Fibroblast of skin of left quadriceps (primary cell): ENCODE results near the gene UPP2.

Experiments used
- DNase-seq, 2 experiments: peaks; one replicate each; pipeline ENCODE4 v3.0.0-alpha.2; 2013; ENCODE audit warnings: low read depth in 2 of 2

Gene UPP2

GRCh38 chr2:158104903-158105302 lies 3.2 kb downstream of the UPP2 start:
- DNase-seq, result no peak

- DNase-seq, result peak; percentile 26 to 28
These were observed 11.3 kb downstream of the UPP2 start for GRCh38 chr2:158112992-158113391.

DNA sequence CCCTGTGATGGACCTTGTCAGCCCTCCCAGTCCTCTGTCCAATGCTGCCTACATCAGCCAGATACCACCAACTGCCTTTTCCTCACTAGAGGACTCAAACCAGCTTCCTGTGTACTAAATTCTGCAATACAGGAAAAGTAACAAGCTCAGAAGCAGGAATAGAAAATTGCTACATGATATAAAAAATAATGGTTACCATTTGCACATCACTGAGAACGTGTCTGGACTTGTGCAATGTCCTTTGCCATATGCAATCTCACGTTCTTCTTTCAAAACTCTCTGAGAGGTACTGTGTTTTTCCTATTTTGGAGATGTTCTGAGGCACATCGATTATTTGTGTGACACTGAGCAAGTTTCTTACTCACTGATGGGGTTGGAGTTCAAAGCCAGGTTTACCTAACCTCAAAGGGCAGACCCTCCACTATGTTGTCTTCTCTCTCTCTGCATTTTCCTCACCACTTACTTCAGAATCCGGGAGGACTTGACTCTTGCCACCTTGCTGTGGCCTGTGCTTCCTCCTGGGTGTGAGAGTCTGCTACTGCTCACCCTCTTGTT lies 12.1 kb downstream of the UPP2 start:
- DNase-seq, result no peak

GRCh38 chr2:158114516-158114915 lies 12.8 kb downstream of the UPP2 start:
- no peak for DNase-seq

GRCh38 chr2:158115202-158115767 lies 13.6 kb downstream of the UPP2 start:
- no peak for DNase-seq

DNA sequence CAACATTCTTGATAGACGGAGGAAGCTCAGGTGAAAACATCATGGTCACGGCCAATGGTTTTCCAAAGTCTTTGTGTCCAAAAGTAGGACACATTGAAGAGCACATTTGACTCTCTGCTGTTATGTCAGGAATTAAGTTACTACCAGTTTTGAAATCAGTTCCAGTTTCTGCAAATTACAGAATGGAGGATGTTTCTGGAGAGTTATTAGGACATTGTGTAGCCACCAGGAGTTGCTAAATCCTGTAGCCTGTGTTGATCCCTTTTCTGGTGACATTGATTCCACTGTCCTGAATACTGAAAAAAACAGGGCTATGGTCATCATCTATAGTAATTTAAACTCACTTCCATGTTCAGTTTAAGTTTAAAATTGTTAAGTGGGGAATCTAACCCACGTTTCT lies 15.3 kb downstream of the UPP2 start:
- no peak for DNase-seq

DNA sequence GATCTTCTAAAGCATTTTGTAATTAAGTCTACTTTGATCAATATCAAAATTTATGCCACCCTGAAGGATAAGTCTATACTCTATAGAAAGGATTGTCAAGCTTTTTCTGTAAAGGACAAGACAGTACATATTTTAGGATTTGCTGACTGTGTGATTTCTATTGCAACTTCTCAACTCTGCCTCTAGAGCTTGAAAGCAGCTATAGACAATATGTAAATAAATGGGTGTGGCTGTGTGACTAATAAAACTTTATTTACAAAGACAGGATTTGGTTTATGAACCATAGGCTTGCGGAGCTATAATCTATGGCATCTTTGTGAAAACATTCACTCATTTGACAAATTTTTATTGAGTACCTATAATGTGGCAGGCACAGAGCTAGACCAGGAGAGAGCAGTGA lies 18.4 kb downstream of the UPP2 start:
- no peak for DNase-seq

- no peak for DNase-seq
These were observed 19.3 kb downstream of the UPP2 start for GRCh38 chr2:158120664-158121641.

DNA sequence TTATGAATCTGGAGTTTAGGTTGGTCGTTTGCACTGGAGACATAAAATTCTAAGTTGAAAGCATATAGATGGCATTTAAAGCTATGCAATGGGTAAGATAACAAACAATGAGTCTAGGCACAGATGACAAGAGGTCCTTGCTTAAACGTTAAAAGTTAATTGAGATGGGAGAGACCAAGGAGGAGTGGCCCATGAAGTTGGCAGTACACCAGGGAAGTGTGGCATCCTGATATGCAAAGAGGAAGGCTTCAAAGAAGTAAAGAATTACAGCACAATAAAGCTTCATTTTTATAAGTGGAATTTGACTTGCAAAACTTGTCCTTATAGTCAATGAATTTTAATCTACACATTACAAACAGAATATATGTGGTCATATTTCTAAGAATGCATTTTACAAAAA lies 23.2 kb downstream of the UPP2 start:
- DNase-seq, result no peak

GRCh38 chr2:158125756-158126498 lies 24.3 kb downstream of the UPP2 start:
- no peak for DNase-seq

GRCh38 chr2:158127380-158127804 lies 25.7 kb downstream of the UPP2 start:
- no peak for DNase-seq

DNA sequence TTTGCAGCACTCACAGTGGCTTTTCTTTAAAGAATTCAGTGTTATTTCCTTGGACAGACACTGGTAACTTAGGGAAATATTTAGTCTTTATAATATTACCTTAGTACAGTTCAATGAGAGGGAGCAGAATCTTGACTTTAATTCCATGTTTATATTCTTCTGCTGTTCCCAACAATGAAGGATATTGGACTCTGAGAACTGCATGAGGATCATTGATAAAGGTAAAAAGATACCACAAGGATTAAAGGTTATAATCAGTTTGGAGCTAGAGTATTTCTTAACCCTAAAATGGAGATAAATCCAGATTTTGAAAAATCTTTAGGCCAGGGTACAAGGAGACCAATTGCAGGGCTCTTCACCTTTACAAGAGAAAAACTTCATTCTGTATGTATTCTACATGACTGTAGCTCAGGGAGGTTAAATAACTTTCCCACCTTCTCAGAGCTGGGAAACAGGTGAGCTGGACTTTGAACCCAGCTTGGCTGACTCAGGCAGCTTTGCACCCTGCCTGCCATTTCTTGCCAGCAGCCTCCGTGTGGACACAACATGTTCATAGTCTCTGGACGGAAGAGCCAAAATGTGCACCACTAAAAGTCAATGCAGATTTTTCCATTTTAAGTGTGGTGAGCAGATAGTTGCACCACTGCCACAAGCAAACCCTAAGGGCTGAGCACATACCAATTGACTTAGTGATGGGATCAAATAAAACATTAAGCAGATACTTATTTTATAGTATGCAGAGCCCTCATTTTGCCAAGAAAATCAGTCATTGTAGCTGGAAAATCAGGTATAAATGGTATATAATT lies 26.7 kb downstream of the UPP2 start:
- DNase-seq, result no peak

DNA sequence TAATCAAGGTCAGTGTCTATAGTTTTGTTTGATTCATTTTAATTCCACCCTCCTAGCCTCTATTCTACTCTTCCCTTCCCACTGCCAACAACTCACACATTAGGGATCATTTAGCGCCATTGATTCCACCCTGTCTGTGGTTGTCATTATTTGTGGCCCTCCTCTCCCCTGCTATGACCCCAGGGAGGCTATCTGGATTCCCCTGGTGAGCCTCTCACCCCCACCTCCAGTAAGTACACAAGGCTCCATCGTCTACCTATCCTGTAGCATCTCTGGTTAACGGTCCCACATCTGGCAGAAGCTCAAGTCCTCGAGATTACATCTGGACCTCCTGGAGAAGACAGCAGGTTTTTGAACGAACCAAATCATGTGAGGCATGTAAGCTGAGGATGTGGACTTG lies 27.4 kb downstream of the UPP2 start:
- DNase-seq, result no peak

- no peak for DNase-seq
These were observed 29.3 kb downstream of the UPP2 start for GRCh38 chr2:158130832-158131473.

GRCh38 chr2:158131483-158131912 lies 29.8 kb downstream of the UPP2 start:
- no peak for DNase-seq

DNA sequence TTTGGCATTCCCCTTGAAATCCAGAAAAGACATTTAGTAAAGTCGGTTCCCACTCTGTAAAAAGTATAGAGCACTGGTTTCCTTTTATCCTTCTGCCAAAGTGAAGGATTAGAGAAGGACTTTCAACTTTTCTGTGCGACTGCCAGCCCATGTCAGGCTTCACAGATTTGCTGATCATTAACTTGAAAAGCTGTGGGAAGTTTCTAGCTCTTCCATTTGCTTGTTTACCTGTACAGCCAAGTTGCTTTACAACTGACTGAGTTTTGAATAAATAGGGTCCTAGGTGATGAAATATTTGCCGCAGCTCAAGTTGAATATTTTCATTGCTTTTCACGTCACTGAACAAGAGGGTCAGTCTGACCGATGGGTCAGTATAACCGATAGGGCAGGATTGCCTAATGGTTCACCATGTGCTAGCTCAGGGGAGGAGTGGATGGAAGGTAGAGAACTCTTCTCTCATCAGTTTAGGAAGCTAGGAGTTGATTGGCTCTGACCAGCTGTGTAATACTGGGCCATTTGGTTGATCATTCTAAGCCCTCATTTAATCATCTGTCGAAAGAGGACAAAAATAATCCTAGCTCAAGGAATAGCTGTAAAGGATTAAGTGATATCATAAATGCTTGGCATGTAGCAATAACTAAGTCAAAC lies 30.4 kb downstream of the UPP2 start:
- DNase-seq, result no peak

DNA sequence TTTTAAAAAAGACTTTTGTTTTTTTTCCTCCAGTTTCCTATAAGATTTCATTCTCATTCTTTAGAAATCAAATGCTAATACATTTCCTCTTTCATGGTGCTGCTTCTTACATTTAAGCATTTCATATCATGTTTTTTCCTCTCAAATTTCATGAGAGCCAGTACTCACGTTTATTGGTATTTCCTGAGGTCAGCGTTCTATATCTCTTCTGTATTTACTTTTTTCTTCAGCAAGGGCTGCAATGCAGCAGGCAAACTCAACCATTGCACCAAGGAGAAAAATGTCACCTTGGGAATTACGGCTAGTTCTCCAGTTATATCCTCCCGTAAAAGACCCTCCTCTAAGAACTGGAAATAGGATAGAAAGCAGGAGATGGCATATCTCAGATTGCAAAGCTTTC lies 32.4 kb downstream of the UPP2 start:
- DNase-seq, result no peak

- DNase-seq, result no peak
These were observed 33.0 kb downstream of the UPP2 start for GRCh38 chr2:158134655-158135054.

GRCh38 chr2:158135096-158135495 lies 33.4 kb downstream of the UPP2 start:
- DNase-seq, result no peak

GRCh38 chr2:158138255-158138654 lies 36.6 kb downstream of the UPP2 start:
- no peak for DNase-seq
